22Rv1 (cell line): ENCODE data around the gene C14orf132.

Source experiments
- CTCF ChIP-seq: fragments of 450-650 bp; IDR thresholded peaks from 2 replicates; pipeline ENCODE4 v1.5.1; 2017; ENCODE audit warnings: mild to moderate bottlenecking
- ZFX ChIP-seq: fragments of 450-650 bp; IDR thresholded peaks from 2 replicates; pipeline ENCODE4 v1.6.1; 2017; ENCODE audit warnings: antibody characterized with exemption, borderline replicate concordance

GRCh38 chr14:96126783-96127271 lies 87.7 kb downstream of the C14orf132 start:
- TF ChIP-seq CTCF: no peak
- no peak for TF ChIP-seq ZFX
